Measurements from ENCODE around the gene USPL1.
A peak's percentile ranks its signal among the peaks of the same experiment; 100 is the strongest.
"Not testable (repeated sequence)": the region's sequence is repeated elsewhere in the genome, so short reads cannot be mapped to it uniquely, and the experiment has no call there.

The USPL1 gene

GRCh38 chr13:30615866-30616541, 1.7 kb upstream of the USPL1 start:
- DNase-seq (ENCODE audit: low read depth) = no peak

- peak; percentile 24 for DNase-seq (ENCODE audit: low read depth)
Measured at GRCh38 chr13:30616927-30617314, 799 bp upstream of the USPL1 start.

- DNase-seq (ENCODE audit: low read depth) = no peak
Measured at GRCh38 chr13:30618186-30618929, 638 bp downstream of the USPL1 start.

- DNase-seq (ENCODE audit: low read depth) = no peak
Measured at GRCh38 chr13:30618930-30619279, 1.2 kb downstream of the USPL1 start.

- DNase-seq (ENCODE audit: low read depth) = no peak
Measured at GRCh38 chr13:30619731-30620130, 2.0 kb downstream of the USPL1 start.

GRCh38 chr13:30620941-30621340, 3.2 kb downstream of the USPL1 start:
- DNase-seq (ENCODE audit: low read depth) = no peak

- no peak for DNase-seq (ENCODE audit: low read depth)
Measured at GRCh38 chr13:30622551-30622950, 4.8 kb downstream of the USPL1 start.

GRCh38 chr13:30623392-30623791, 5.7 kb downstream of the USPL1 start:
- no peak for DNase-seq (ENCODE audit: low read depth)

GRCh38 chr13:30624630-30625029, 6.9 kb downstream of the USPL1 start:
- no peak for DNase-seq (ENCODE audit: low read depth)

GRCh38 chr13:30629527-30629926, 11.8 kb downstream of the USPL1 start:
- no peak for DNase-seq (ENCODE audit: low read depth)

GRCh38 chr13:30633861-30634260, 16.1 kb downstream of the USPL1 start:
- no peak for DNase-seq (ENCODE audit: low read depth)

- no peak for DNase-seq (ENCODE audit: low read depth)
Measured at GRCh38 chr13:30634838-30635237, 17.1 kb downstream of the USPL1 start.

GRCh38 chr13:30638301-30638700, 20.6 kb downstream of the USPL1 start:
- no peak for DNase-seq (ENCODE audit: low read depth)

- no peak for DNase-seq (ENCODE audit: low read depth)
Measured at GRCh38 chr13:30639671-30640070, 22.0 kb downstream of the USPL1 start.

- not testable (repeated sequence) for DNase-seq (ENCODE audit: low read depth)
Measured at GRCh38 chr13:30641173-30641572, 23.5 kb downstream of the USPL1 start.

GRCh38 chr13:30645629-30646028, 27.9 kb downstream of the USPL1 start:
- no peak for DNase-seq (ENCODE audit: low read depth)

GRCh38 chr13:30647420-30647819, 29.7 kb downstream of the USPL1 start:
- DNase-seq (ENCODE audit: low read depth) = no peak

GRCh38 chr13:30647824-30648521, 30.3 kb downstream of the USPL1 start:
- no peak for DNase-seq (ENCODE audit: low read depth)

- DNase-seq (ENCODE audit: low read depth) = no peak
Measured at GRCh38 chr13:30648522-30649012, 30.8 kb downstream of the USPL1 start.

- not testable (repeated sequence) for DNase-seq (ENCODE audit: low read depth)
Measured at GRCh38 chr13:30651648-30652047, 33.9 kb downstream of the USPL1 start.

- no peak for DNase-seq (ENCODE audit: low read depth)
Measured at GRCh38 chr13:30652746-30653386, 35.1 kb downstream of the USPL1 start.

- DNase-seq (ENCODE audit: low read depth) = no peak
Measured at GRCh38 chr13:30654430-30654829, 36.7 kb downstream of the USPL1 start.

GRCh38 chr13:30656178-30656577, 38.5 kb downstream of the USPL1 start:
- DNase-seq (ENCODE audit: low read depth) = no peak

All from stimulated activated CD8-positive, alpha-beta memory T cell treated with anti-CD3 and anti-CD28 coated beads, Interleukin-15, amount 100 ng/mL, for 1 hour (primary cell).